ENCODE data around the gene SLC66A3.

GRCh38 chr2:11186145-11186544, 30.9 kb downstream of the SLC66A3 start:
- no peak for TF ChIP-seq CTCF (IDR thresholded peaks at IDR 0.05; ENCODE audit: low read depth, low read length)
- no peak for TF ChIP-seq EZH2phosphoT487 (IDR thresholded peaks at IDR 0.05; ENCODE audit: low read depth)

Measured in OCI-LY3 (cell line).